ENCODE measurements around the gene TH.

DNA sequence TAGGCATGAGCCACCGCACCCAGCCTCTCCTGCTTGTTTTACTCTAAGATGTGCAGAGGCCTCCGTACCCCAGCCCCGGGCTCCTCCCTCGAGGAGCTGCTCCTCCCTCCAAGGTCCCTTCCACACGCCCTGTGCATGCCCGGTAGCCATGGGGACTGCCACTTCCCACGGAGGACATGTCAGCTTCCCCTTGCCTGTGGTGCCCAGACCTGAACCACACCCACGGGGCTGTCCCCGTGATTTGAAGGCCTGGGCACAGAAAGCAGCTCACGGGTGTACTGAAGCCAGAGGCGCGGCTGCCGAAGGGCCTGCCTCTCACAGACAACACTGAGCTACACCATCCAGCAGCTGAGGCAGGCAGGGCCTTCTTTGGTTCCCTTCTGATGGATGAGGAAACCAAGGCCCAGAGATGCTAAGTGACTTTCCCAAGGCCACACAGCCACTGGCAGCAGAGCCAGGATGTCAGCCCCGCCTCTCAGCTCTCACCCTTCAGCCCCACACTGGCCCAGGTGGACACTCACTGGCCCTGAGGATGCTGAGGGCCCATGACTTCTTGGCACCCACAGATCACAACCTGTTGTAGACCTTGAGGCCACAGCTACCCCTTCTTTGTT is 17.9 kb downstream of the TH start:
- TF ChIP-seq POLR2A (IDR thresholded peaks at IDR 0.05; ENCODE audit: low read depth, low read length): no peak
- TF ChIP-seq TAF1 (IDR thresholded peaks at IDR 0.05; ENCODE audit: borderline replicate concordance, low read depth, low read length): no peak
